Mesothelial cell of epicardium (in vitro differentiated cells): ENCODE data around the gene CHST15. TPM values are rescaled to one million over a fixed set of nuclear protein-coding genes. Genes with fewer than 3 reads are reported as not detected.
A peak's percentile ranks its signal among the peaks of the same experiment; 100 is the strongest.

Source experiments
- DNase-seq, 2 experiments: peaks; one replicate each; pipeline ENCODE4 v3.0.0; 2021; ENCODE audit warnings: low spot score in 2 of 2; ENCODE audit not compliant: unreplicated experiment in 2 of 2
- H3K27ac Mint-ChIP-seq: 2 replicates; pipeline ENCODE4 v1.8.0; 2021; ENCODE audit warnings: mixed read lengths
- H3K27me3 Mint-ChIP-seq: 2 replicates; pipeline ENCODE4 v1.8.0; 2021; ENCODE audit warnings: low read depth, mixed read lengths
- H3K36me3 Mint-ChIP-seq: 2 replicates; pipeline ENCODE4 v1.8.0; 2021; ENCODE audit warnings: mixed read lengths
- H3K4me1 Mint-ChIP-seq: 2 replicates; pipeline ENCODE4 v1.8.0; 2021; ENCODE audit warnings: mixed read lengths
- H3K4me3 Mint-ChIP-seq: 2 replicates; pipeline ENCODE4 v1.8.0; 2021; ENCODE audit warnings: mild to moderate bottlenecking, moderate library complexity, mixed read lengths
- H3K9me3 Mint-ChIP-seq: 2 replicates; pipeline ENCODE4 v1.8.0; 2021; ENCODE audit warnings: mixed read lengths
- total RNA-seq: library from RNA; stranded (reverse); gene quantifications from 3 replicates; pipeline ENCODE4 v1.2.1, GENCODE V29; 2021
- TF ChIP-seq, protein P1 (sequence below): fragments of 200-600 bp; sonication (generic); IDR thresholded peaks from one replicate; pipeline ENCODE4 v1.5.0; 2021; ENCODE audit warnings: antibody characterized with exemption; ENCODE audit not compliant: unreplicated experiment

CHST15 gene
- total RNA-seq, 1 donor from 2014 or later: 39.4 TPM

DNA sequence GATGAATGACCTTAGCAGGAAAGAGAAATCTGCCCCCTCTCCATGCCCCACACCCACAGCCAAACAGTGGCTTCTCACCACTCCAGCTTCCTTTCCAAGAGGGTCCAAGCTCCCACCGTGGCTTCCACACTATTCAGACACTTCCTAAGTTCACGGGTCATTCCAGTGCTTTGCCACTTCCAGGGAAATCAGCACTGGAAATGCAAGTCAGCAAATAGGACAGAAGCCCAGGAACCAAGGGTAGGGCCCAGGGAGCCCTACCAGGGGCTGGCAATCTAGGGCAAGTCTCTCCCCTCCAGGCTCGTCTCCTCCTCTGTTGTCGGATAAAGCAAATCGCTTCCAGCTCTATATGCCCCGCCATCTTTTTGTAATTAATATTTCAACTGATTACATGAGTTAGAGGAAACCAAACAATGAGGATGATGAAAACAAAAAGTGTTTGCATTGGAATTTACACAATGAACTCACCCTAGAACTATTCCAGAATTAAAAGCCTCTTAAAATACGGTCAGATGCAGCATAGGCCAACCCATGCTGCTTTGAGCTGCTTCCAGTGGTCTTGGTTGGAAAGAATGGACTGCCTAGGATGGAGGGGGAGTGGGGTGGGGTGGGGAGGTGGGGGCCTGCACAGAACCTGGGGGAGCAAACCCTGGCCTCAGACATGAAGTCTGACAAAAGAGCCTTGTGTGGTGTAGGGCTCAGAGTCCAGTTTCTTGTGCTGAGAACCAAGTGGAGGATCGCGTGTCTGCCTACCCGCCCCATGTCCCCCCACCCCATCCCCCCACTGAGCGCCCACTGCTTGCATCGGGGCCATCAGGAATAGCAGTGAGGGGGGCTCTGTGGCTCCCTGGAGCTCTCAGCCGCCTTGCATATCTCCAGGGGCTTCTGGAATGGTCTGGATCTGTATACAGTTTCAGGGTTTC lies 127.2 kb downstream of the CHST15 start:
- Mint-ChIP-seq H3K27ac (no peak overlapping the region), H3K36me3 (no peaks in the 10 kb centered on the region), H3K27me3 (peaks cover 68% of the 10 kb centered on the region), H3K4me3 (no peak overlapping the region), H3K9me3 (no peaks in the 10 kb centered on the region), H3K4me1 (peaks cover 9% of the 10 kb centered on the region)
- DNase-seq: no peak
- TF ChIP-seq, protein P1, sequence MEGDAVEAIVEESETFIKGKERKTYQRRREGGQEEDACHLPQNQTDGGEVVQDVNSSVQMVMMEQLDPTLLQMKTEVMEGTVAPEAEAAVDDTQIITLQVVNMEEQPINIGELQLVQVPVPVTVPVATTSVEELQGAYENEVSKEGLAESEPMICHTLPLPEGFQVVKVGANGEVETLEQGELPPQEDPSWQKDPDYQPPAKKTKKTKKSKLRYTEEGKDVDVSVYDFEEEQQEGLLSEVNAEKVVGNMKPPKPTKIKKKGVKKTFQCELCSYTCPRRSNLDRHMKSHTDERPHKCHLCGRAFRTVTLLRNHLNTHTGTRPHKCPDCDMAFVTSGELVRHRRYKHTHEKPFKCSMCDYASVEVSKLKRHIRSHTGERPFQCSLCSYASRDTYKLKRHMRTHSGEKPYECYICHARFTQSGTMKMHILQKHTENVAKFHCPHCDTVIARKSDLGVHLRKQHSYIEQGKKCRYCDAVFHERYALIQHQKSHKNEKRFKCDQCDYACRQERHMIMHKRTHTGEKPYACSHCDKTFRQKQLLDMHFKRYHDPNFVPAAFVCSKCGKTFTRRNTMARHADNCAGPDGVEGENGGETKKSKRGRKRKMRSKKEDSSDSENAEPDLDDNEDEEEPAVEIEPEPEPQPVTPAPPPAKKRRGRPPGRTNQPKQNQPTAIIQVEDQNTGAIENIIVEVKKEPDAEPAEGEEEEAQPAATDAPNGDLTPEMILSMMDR: no peak

GRCh38 chr10:123964953-123965352 lies 128.4 kb downstream of the CHST15 start:
- TF ChIP-seq, protein P1: no peak
- Mint-ChIP-seq H3K27me3 (peaks cover 57% of the 10 kb centered on the region), H3K4me1 (peaks cover 9% of the 10 kb centered on the region), H3K27ac (no peak overlapping the region), H3K4me3 (no peak overlapping the region), H3K9me3 (no peaks in the 10 kb centered on the region), H3K36me3 (no peaks in the 10 kb centered on the region)
- DNase-seq: no peak

DNA sequence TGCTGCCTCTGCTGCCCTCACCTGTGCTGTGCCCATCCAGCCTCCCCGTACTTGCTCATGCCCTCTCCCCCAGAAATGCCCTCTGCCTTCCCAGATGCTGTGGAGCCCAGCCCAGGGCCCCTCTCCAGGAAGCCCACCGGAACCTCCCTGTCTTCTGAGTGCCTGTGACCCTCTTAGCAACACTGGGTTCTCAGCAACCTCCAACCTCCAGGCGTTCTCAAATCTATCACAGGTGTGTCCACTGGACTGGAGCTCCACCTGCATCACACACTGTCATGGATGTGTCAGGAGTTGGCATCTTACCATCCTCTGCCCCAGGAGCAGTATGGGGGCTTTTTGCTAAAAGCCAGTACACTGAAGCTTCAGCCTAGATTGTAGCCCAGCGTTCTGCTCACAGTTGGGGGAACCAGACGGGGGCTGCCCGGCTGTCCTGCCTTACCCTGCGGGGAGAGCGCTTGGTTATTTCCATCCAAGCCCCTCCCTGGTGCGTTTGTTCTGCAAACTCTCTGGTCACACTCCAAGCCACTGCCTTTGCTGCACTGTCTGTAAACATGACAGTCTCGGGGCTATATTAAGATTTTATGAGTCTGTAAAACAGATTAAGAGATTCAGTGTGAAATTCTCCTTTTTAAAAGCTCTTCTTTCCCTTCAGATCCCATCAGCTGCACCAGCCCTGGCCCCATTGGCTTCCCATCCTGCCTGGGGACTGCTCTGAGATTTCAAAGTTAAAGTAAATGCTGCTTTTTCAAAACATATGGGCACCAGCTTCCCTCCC lies 130.5 kb downstream of the CHST15 start:
- H3K36me3 Mint-ChIP-seq: no peaks in the 10 kb centered on the region
- peaks cover 39% of the 10 kb centered on the region for H3K27me3 Mint-ChIP-seq
- peaks cover 9% of the 10 kb centered on the region for H3K4me1 Mint-ChIP-seq

GRCh38 chr10:123958241-123958640 lies 135.2 kb downstream of the CHST15 start:
- no peaks in the 10 kb centered on the region for H3K9me3 Mint-ChIP-seq
- TF ChIP-seq, protein P1: no peak
- no peak for DNase-seq
- H3K27ac Mint-ChIP-seq: no peak overlapping the region
- H3K36me3 Mint-ChIP-seq: no peaks in the 10 kb centered on the region
- peaks cover 17% of the 10 kb centered on the region for H3K27me3 Mint-ChIP-seq
- peaks cover 1% of the 10 kb centered on the region for H3K4me1 Mint-ChIP-seq
- no peak overlapping the region for H3K4me3 Mint-ChIP-seq

More for the DNA sequence above, 130.5 kb downstream of the CHST15 start:
- Mint-ChIP-seq H3K27ac (no peak overlapping the region), H3K4me3 (no peak overlapping the region), H3K9me3 (no peaks in the 10 kb centered on the region)
- peak in 1 of 2 experiments; percentile 34 for DNase-seq
- TF ChIP-seq, protein P1: no peak

Other genes with a start within 250 kb of the CHST15 start
- 0.53 to 0.92 TPM (median 0.86 TPM) in 3 replicates for gene CPXM2, start 201.8 kb downstream of the CHST15 start, total RNA-seq